Right atrium auricular region (tissue), 2 donors: Measurements from ENCODE around the gene SCTR. TPM values are rescaled to one million over a fixed set of nuclear protein-coding genes. Genes with fewer than 3 reads are reported as not detected.
A peak's percentile ranks its signal among the peaks of the same experiment; 100 is the strongest.

Experiments
- DNase-seq: peaks from one replicate; pipeline ENCODE4 v3.0.0-alpha.2; 2019; ENCODE audit warnings: low spot score
- H3K27ac ChIP-seq, 2 donors: fragments of 200-600 bp; sonication (generic); 1 replicate in 1 of 2; 2 replicates in 1 of 2; pipeline ENCODE4 v1.5.1; 2016 to 2019
- H3K27me3 ChIP-seq, 2 donors: fragments of 200-600 bp; sonication (generic); one replicate each; pipeline versions ENCODE4 v1.5.1 to v1.6.0; 2017 to 2019
- H3K36me3 ChIP-seq: fragments of 200-600 bp; sonication (generic); one replicate; pipeline ENCODE4 v1.5.1; 2016
- H3K4me1 ChIP-seq, 2 donors: fragments of 200-600 bp; sonication (generic); one replicate each; pipeline versions ENCODE4 v1.5.1 to v1.6.0; 2017 to 2019
- H3K4me3 ChIP-seq, 2 donors: fragments of 200-600 bp; sonication (generic); 1 replicate in 1 of 2; 2 replicates in 1 of 2; pipeline ENCODE4 v1.5.1; 2017 to 2019; ENCODE audit warnings: mild to moderate bottlenecking in 1 of 2, moderate library complexity in 1 of 2
- H3K9me3 ChIP-seq, 2 donors: fragments of 200-600 bp; sonication (generic); one replicate each; pipeline ENCODE4 v1.5.1; 2019
- CTCF ChIP-seq, 2 donors: fragments of 200-600 bp; sonication (generic); IDR thresholded peaks; one replicate each; pipeline ENCODE4 v1.5.1; 2019; ENCODE audit warnings: antibody characterized with exemption in 2 of 2
- total RNA-seq, 2 donors: library from RNA; depleted of rRNA; stranded (reverse); fragments of >200 nt; gene quantifications; one replicate each; pipeline ENCODE4 v1.1.0, GENCODE V29; 2016

Gene SCTR
- total RNA-seq, 2 donors from 2014 or later: not detected

GRCh38 chr2:119496682-119497081 is 27.6 kb downstream of the SCTR start:
- no peak for TF ChIP-seq CTCF (IDR thresholded peaks at IDR 0.05)
- H3K4me3 ChIP-seq: no peak overlapping the region
- peaks cover 0 to 8% of the 10 kb centered on the region in 2 donors for H3K4me1 ChIP-seq
- no peak for DNase-seq
- H3K27ac ChIP-seq: no peak overlapping the region
- H3K36me3 ChIP-seq: no peaks in the 10 kb centered on the region
- H3K9me3 ChIP-seq: peaks cover 0 to 24% of the 10 kb centered on the region in 2 donors
- no peaks in the 10 kb centered on the region for H3K27me3 ChIP-seq

- H3K27ac ChIP-seq: no peak overlapping the region
- no peaks in the 10 kb centered on the region for H3K36me3 ChIP-seq
- peak in 1 of 2 donors; percentile 58 for TF ChIP-seq CTCF (IDR thresholded peaks at IDR 0.05)
Observed at GRCh38 chr2:119495948-119496347, 28.3 kb downstream of the SCTR start.

GRCh38 chr2:119494163-119494790 is 30.0 kb downstream of the SCTR start:
- no peak overlapping the region for H3K4me3 ChIP-seq
- H3K27me3 ChIP-seq: no peaks in the 10 kb centered on the region
- peaks cover 0 to 10% of the 10 kb centered on the region in 2 donors for H3K9me3 ChIP-seq
- no peak overlapping the region for H3K27ac ChIP-seq
- no peak for TF ChIP-seq CTCF (IDR thresholded peaks at IDR 0.05)
- H3K36me3 ChIP-seq: no peaks in the 10 kb centered on the region
- DNase-seq: no peak
- H3K4me1 ChIP-seq: peaks cover 0 to 32% of the 10 kb centered on the region in 2 donors

More at GRCh38 chr2:119495948-119496347, 28.3 kb downstream of the SCTR start:
- Histone ChIP-seq H3K4me1 (peaks cover 0 to 15% of the 10 kb centered on the region in 2 donors), H3K9me3 (peaks cover 0 to 24% of the 10 kb centered on the region in 2 donors), H3K4me3 (no peak overlapping the region), H3K27me3 (no peaks in the 10 kb centered on the region)
- no peak for DNase-seq

- DNase-seq: no peak
- Histone ChIP-seq H3K4me3 (no peak overlapping the region), H3K9me3 (no peaks in the 10 kb centered on the region), H3K36me3 (no peaks in the 10 kb centered on the region), H3K27me3 (no peaks in the 10 kb centered on the region), H3K4me1 (peaks cover 0 to 55% of the 10 kb centered on the region in 2 donors), H3K27ac (peak overlapping the region; percentile 58 to 94)
- no peak for TF ChIP-seq CTCF (IDR thresholded peaks at IDR 0.05)
Observed at GRCh38 chr2:119491776-119492525, 32.3 kb downstream of the SCTR start.

GRCh38 chr2:119490653-119491195 is 33.6 kb downstream of the SCTR start:
- peak overlapping the region; percentile 58 to 94 for H3K27ac ChIP-seq
- TF ChIP-seq CTCF (IDR thresholded peaks at IDR 0.05): no peak
- no peak for DNase-seq
- H3K4me1 ChIP-seq: peaks cover 0 to 68% of the 10 kb centered on the region in 2 donors
- H3K36me3 ChIP-seq: no peaks in the 10 kb centered on the region
- H3K9me3 ChIP-seq: no peaks in the 10 kb centered on the region
- no peak overlapping the region for H3K4me3 ChIP-seq
- no peaks in the 10 kb centered on the region for H3K27me3 ChIP-seq
